SK-N-SH (cell line): Measurements from ENCODE around the gene IGSF3. TPM values are rescaled to one million over a fixed set of nuclear protein-coding genes. Genes with fewer than 3 reads are reported as not detected.
"Not testable (repeated sequence)": the region's sequence is repeated elsewhere in the genome, so short reads cannot be mapped to it uniquely, and the experiment has no call there.

Experiments used
- CTCF ChIA-PET: fragments of 300-600, 350-600 bp; formaldehyde crosslinking; extraction: SDS; loops from one replicate; lab custom pipeline; 2021; lab: Yijun Ruan, JAX
- POLR2A ChIA-PET: fragments of 350-600 bp; sonication (Branson Sonifier 250); formaldehyde crosslinking; extraction: SDS; loops from one replicate; lab custom pipeline; 2020; ENCODE audit warnings: antibody characterized with exemption, inconsistent platforms; lab: Yijun Ruan, JAX
- DNase-seq: peaks from one replicate; pipeline ENCODE4 v3.0.0; 2012
- H2AFZ ChIP-seq: fragments of 200-600 bp; sonication (generic); 2 replicates; pipeline ENCODE4 v1.8.1; 2016; ENCODE audit warnings: antibody characterized with exemption, mild to moderate bottlenecking, low read depth
- H3F3A ChIP-seq: fragments of 200-600 bp; sonication (generic); replicated peaks from 2 replicates; pipeline ENCODE3; 2016; ENCODE audit warnings: antibody characterized with exemption, mild to moderate bottlenecking; ENCODE audit not compliant: insufficient read depth
- H3K27ac ChIP-seq, 2 experiments: fragments of 200-500 bp in 1 of 2; fragments of 200-600 bp in 1 of 2; sonication (Bioruptor generic) in 1 of 2; sonication (generic), shearing (Covaris generic) in 1 of 2; 2 replicates each; pipeline versions ENCODE4 v1.5.1 to v1.6.1; 2014 to 2016; ENCODE audit warnings: low read depth in 2 of 2, inconsistent platforms in 1 of 2, low read length in 1 of 2, mild to moderate bottlenecking in 1 of 2, mixed read lengths in 1 of 2
- H3K27me3 ChIP-seq: fragments of 200-600 bp; sonication (generic), shearing (Covaris generic); 2 replicates; pipeline ENCODE4 v1.6.1; 2016; ENCODE audit warnings: mixed run types; ENCODE audit not compliant: insufficient read depth
- H3K36me3 ChIP-seq, 2 experiments: fragments of 200-500 bp in 1 of 2; fragments of 200-600 bp in 1 of 2; sonication (Bioruptor generic) in 1 of 2; sonication (generic) in 1 of 2; replicated peaks in 1 of 2; 2 replicates each; pipeline versions ENCODE3 to v1.5.1; 2014 to 2016; ENCODE audit warnings: low read length in 1 of 2, mild to moderate bottlenecking in 1 of 2; ENCODE audit not compliant: insufficient read depth in 2 of 2, control insufficient read depth in 1 of 2
- H3K4me1 ChIP-seq, 2 experiments: fragments of 200-500 bp in 1 of 2; fragments of 200-600 bp in 1 of 2; sonication (Bioruptor generic) in 1 of 2; sonication (generic), shearing (Covaris generic) in 1 of 2; 2 replicates each; pipeline versions ENCODE4 v1.5.1 to v1.6.1; 2014 to 2016; ENCODE audit warnings: low read depth in 1 of 2, low read length in 1 of 2, mixed run types in 1 of 2; ENCODE audit not compliant: insufficient read depth in 2 of 2, control insufficient read depth in 1 of 2
- H3K4me2 ChIP-seq: fragments of 200-600 bp; sonication (generic), shearing (Covaris generic); 2 replicates; pipeline ENCODE4 v1.6.1; 2017; ENCODE audit warnings: mixed run types
- H3K4me3 ChIP-seq, 2 experiments: fragments of 200-500 bp in 1 of 2; fragments of 200-600 bp in 1 of 2; sonication (Bioruptor generic) in 1 of 2; sonication (generic), shearing (Covaris generic) in 1 of 2; 2 replicates each; pipeline versions ENCODE4 v1.5.1 to v1.8.1; 2014 to 2016; ENCODE audit warnings: low read depth in 2 of 2, inconsistent platforms in 1 of 2, low read length in 1 of 2, mild to moderate bottlenecking in 1 of 2, mixed read lengths in 1 of 2, moderate library complexity in 1 of 2
- H3K79me2 ChIP-seq: fragments of 200-600 bp; sonication (generic); 2 replicates; pipeline ENCODE4 v1.8.1; 2017; ENCODE audit warnings: mild to moderate bottlenecking; ENCODE audit not compliant: insufficient read depth
- H3K9ac ChIP-seq: fragments of 200-600 bp; sonication (generic); 2 replicates; pipeline ENCODE4 v1.6.1; 2017; ENCODE audit warnings: mixed run types
- H3K9me2 ChIP-seq: fragments of 200-600 bp; sonication (generic); 2 replicates; pipeline ENCODE4 v1.6.1; 2017; ENCODE audit warnings: mixed run types
- H3K9me3 ChIP-seq: fragments of 200-600 bp; sonication (generic); 2 replicates; pipeline ENCODE4 v1.6.1; 2017; ENCODE audit warnings: mixed run types, mild to moderate bottlenecking, moderate library complexity
- H4K20me1 ChIP-seq: fragments of 200-600 bp; sonication (generic); 2 replicates; pipeline ENCODE4 v1.6.1; 2017; ENCODE audit warnings: mild to moderate bottlenecking, mixed run types; ENCODE audit not compliant: insufficient read depth
- WGBS: methylation state at CpG from one replicate; pipeline ENCODE4 v1.1.6; 2017; ENCODE audit warnings: low lambda C conversion rate; 5-methylcytosine and 5-hydroxymethylcytosine counted together
- polyA plus RNA-seq, 3 experiments: library from polyadenylated mRNA; depleted of rRNA; stranded (reverse); fragments of >200 nt; gene quantifications; 2 replicates each; pipeline ENCODE4 v1.2.3, GENCODE V29; 2012
- TF ChIP-seq, protein P1 (sequence below): fragments of 150-350 bp; IDR thresholded peaks from 2 replicates; pipeline ENCODE4 v1.6.1; 2017; ENCODE audit warnings: antibody characterized with exemption, low read length, low read depth, borderline replicate concordance

IGSF3 gene
- polyA plus RNA-seq, 1 of the 3 experiments (the other 2 are of a cell fraction), result 3.0 TPM

DNA sequence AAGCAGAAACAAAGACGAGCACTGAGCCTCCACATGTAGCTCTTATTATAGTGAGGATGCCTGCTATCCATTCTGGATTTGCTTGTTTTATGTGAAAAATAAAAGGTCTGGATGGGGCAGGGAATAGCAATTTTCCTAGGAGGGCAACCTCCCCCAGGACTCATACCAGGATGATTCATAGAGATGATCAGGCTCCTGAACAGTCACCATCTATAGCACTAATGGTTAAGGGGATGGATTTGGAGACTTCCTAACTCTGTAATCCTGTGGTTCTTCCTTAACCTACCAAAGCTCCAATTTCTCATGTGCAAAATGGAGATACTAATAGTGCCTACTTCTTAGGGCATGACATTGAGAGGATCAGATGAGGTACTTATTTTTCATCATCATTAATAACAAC is 62.2 kb downstream of the IGSF3 start:
- no peak overlapping the region for H2AFZ ChIP-seq
- H3K9me2 ChIP-seq, result no peaks in the 10 kb centered on the region
- no peak for DNase-seq
- no peaks in the 10 kb centered on the region for H4K20me1 ChIP-seq
- H3K79me2 ChIP-seq, result no peaks in the 10 kb centered on the region
- no peaks in the 10 kb centered on the region for H3K4me1 ChIP-seq
- WGBS, result 100% methylated on average over 1 of the region's 1 CpG
- H3K9me3 ChIP-seq, result no peaks in the 10 kb centered on the region
- H3F3A ChIP-seq, result no peaks in the 10 kb centered on the region
- no peak overlapping the region for H3K9ac ChIP-seq
- CTCF ChIA-PET, result no interaction called here
- TF ChIP-seq, protein P1, sequence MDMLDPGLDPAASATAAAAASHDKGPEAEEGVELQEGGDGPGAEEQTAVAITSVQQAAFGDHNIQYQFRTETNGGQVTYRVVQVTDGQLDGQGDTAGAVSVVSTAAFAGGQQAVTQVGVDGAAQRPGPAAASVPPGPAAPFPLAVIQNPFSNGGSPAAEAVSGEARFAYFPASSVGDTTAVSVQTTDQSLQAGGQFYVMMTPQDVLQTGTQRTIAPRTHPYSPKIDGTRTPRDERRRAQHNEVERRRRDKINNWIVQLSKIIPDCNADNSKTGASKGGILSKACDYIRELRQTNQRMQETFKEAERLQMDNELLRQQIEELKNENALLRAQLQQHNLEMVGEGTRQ, result no peak
- no peaks in the 10 kb centered on the region for H3K27me3 ChIP-seq
- no peak overlapping the region for H3K4me2 ChIP-seq
- POLR2A ChIA-PET, result no interaction called here
- H3K36me3 ChIP-seq, result no peaks in the 10 kb centered on the region
- no peak overlapping the region for H3K27ac ChIP-seq
- H3K4me3 ChIP-seq, result no peak overlapping the region

DNA sequence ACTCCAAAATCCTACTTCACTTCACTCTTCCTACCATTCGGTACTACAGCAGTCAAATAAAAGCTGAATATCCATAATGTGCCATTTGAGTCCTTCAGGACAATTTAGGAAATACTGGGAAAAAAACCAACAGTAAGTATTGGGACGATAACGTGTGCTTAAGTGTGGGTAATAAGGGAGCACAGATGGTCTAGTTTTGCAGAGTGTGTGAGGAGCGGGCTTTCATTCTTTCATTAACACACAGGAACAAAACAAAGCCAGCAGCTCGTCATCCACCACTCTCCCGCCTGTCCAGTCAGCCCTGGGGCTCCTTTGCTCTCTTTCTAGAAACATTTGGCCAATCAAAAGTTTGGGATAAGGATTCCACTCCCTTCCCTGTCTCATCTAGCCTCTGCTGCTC is 63.1 kb downstream of the IGSF3 start:
- H3K9ac ChIP-seq, H3K27ac ChIP-seq, CTCF ChIA-PET, DNase-seq, H3K4me2 ChIP-seq, H4K20me1 ChIP-seq, H3K79me2 ChIP-seq, H3F3A ChIP-seq, H3K27me3 ChIP-seq, POLR2A ChIA-PET, H3K36me3 ChIP-seq, H3K9me3 ChIP-seq, H2AFZ ChIP-seq, H3K4me3 ChIP-seq, H3K9me2 ChIP-seq, H3K4me1 ChIP-seq: not testable (repeated sequence)
- WGBS, result 83% methylated on average over 6 of the region's 6 CpGs

DNA sequence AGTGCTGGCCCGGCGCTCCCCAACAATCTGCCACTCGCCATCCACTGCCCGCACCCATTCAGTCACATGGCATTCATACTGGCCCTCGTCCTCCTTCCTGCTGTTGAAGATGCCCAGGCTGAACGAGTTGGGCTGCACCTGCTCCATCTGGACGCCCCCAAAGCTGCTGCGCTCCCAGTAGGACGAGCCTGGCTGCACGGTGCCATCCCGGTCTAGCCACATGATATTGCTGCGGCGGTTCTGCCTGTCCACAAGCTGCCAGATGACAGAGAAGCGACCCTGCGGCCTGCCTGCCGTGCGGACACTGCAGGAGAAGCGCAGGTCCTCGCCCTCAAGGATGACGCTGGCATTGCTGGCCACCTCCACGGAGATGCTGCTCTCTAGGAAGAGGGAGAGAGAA is 63.9 kb downstream of the IGSF3 start:
- H3K4me3 ChIP-seq, H3K9me2 ChIP-seq, POLR2A ChIA-PET, H3K4me2 ChIP-seq, H3K27ac ChIP-seq, H3K4me1 ChIP-seq, H3K9me3 ChIP-seq, H3K36me3 ChIP-seq, H3K27me3 ChIP-seq, H3F3A ChIP-seq, H3K9ac ChIP-seq, DNase-seq, H3K79me2 ChIP-seq, H2AFZ ChIP-seq, H4K20me1 ChIP-seq: not testable (repeated sequence)
- WGBS, result 73% methylated on average over 8 of the region's 21 CpGs
- CTCF ChIA-PET, result interaction anchor here (0.9 kb wide), 1 partner anchor 33 kb away, joined by 4 read pairs; the partner anchor contains the start of gene CD58

DNA sequence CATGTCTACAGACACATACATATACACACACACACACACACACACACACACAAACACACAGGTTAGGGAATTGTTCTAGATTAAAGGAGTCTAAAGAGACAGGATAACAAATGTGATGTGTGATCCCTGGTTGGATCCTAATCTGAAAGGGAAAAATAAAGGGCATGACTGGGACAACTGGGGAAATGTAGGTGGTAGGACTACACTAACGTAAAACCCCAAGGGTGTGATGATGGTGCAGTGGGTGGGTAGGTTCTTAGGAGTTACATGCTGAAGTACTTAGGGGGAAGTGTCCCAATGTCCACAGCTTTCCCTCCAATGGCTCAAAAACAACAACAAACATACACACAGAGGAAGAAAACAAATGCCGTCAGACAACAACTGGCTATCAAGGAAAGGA is 68.2 kb downstream of the IGSF3 start:
- CTCF ChIA-PET, H3K4me2 ChIP-seq, H3K9ac ChIP-seq, H3K4me1 ChIP-seq, H3K4me3 ChIP-seq, DNase-seq, H3K9me3 ChIP-seq, H3K9me2 ChIP-seq, POLR2A ChIA-PET, H3K36me3 ChIP-seq, H4K20me1 ChIP-seq, H3K79me2 ChIP-seq, H3K27me3 ChIP-seq, H3K27ac ChIP-seq, H2AFZ ChIP-seq, H3F3A ChIP-seq: not testable (repeated sequence)
- WGBS, result 80% methylated on average over 2 of the region's 2 CpGs

DNA sequence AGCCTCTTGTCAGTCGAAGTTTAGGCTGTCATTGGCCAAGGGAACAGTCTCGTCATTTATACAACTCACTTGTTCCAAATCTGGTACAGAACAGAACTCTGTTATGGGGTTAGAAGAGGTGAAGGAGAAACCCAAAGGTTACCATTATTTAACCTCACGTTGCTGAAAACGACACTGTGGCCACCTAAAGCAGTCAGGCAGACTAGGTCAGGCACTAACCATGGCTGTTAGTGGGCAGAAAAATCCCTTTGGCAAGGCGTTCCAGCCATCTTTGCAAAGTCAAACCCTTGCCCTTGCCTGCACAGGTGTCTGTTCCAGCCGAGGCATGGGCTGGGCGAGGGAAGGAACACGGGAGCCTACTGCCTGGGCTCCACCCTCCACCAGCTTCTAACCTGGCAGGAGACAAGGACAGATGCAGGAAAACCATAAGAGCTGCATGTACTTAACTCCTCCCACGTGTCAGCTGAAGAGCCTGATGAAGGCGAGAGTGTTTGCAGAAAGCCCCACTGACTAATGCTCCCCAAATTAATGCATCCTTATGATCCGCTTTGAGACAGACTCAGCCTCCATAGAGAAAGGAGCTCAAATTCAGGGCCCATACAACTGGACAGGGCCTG is 69.0 kb downstream of the IGSF3 start:
- H3F3A ChIP-seq, result not testable (repeated sequence)

DNA sequence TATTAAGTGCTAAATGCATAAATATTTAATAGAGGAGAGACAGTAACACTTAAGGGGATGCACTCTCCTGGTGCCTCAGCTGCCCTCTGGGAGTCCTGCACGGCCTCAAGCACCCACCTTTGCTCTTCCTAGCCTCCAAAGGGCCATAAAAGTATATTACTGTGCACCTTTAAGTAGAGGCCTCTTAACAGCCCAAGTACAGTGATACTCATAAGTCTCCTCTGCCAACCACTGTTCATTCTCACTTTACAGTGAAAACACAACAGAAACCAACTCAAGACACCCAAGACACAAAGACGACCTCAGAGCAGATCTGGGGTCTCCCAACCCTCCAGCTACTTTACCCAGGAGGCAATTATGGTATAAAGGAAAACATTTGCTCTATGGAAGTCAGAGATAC is 70.1 kb downstream of the IGSF3 start:
- H3K9ac ChIP-seq, H3K9me2 ChIP-seq, H3K27ac ChIP-seq, H3K79me2 ChIP-seq, H3K4me1 ChIP-seq, H3K4me2 ChIP-seq, H3F3A ChIP-seq, POLR2A ChIA-PET, H4K20me1 ChIP-seq, H3K4me3 ChIP-seq, H3K27me3 ChIP-seq, H3K36me3 ChIP-seq, H2AFZ ChIP-seq, DNase-seq, H3K9me3 ChIP-seq: not testable (repeated sequence)
- CTCF ChIA-PET, result interaction anchor here (2.5 to 3.4 kb wide), 2 partner anchors 20 to 141 kb away, joined by 6 to 41 read pairs; no protein-coding TSS in a partner anchor
- WGBS, result 6% methylated on average over 2 of the region's 2 CpGs

More for the DNA sequence above, 69.0 kb downstream of the IGSF3 start:
- H3K4me1 ChIP-seq, H3K9me3 ChIP-seq, POLR2A ChIA-PET, H3K4me2 ChIP-seq, CTCF ChIA-PET, H3K27ac ChIP-seq, H3K4me3 ChIP-seq, DNase-seq, H3K79me2 ChIP-seq, H3K27me3 ChIP-seq, H3K36me3 ChIP-seq, H4K20me1 ChIP-seq, H3K9ac ChIP-seq, H2AFZ ChIP-seq, H3K9me2 ChIP-seq: not testable (repeated sequence)
- 69% methylated on average over 8 of the region's 11 CpGs for WGBS
